ENCODE measurements around the gene ACTL7B.
"Not testable (repeated sequence)": the region's sequence is repeated elsewhere in the genome, so short reads cannot be mapped to it uniquely, and the experiment has no call there.

The ACTL7B gene
- 0 to 0.44 (median 0) reads per million in 4 experiments for total RNA-seq

GRCh38 chr9:108855888-108856287 lies at the start of gene ACTL7B:
TSS of gene ACTL7B (minus strand) at chr9:108855986. CDS start at chr9:108855930, 56 bp downstream.
- DNase-seq, result no peak

DNA sequence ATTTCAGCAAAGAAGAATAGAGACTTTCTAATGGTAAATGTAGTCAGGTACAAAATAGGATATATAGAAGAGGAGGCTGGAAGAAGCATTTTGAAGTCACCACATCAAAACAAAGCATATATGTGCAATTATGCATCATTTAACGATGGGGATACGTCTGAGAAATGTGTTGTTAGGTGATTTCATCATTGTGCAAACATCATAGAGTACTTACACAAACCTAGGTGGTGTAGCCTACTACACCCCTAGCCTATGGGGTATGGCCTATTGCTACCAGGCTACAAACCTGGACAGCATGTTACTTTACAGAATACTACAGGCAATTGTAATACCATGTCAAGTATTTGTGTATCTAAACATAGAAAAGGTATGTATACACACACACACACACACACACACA lies 49.7 kb upstream of the ACTL7B start:
- DNase-seq, result no peak

- no peak for DNase-seq
These were observed 48.4 kb upstream of the ACTL7B start for GRCh38 chr9:108904161-108904560.

DNA sequence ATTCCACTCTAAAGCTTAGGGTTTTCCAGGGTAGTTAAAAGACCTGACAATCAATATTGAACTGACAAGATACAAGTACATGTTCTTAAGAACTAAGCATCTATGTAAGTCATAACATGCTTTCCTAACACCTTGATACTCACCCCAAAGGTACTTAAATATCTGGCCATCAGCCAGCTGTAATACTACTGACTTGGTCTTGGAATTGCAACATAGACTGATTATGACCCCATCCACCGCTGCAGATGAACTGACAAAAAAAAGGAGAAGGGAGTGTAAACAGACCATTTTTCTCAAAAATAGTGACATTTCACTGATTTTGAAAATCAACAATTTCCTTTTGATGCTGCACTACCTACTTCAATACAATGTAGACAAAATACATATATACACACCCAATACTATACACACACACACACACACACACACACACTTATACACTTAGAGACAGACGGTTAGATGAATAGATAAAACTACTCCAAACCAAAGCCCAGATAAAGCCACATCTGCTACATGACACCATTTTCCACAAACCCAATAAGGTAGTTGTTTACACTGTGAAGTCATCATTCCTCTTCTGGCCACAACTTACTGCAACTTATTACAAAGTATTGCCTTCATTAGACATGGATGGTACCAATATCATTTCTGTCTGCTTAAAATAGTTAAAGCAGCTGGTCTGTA lies 47.8 kb upstream of the ACTL7B start:
- no peak for DNase-seq

- no peak for DNase-seq
These were observed 44.4 kb upstream of the ACTL7B start for GRCh38 chr9:108900176-108900575.

GRCh38 chr9:108899023-108899695 lies 43.4 kb upstream of the ACTL7B start:
- DNase-seq, result not testable (repeated sequence)

- no peak for DNase-seq
These were observed 41.7 kb upstream of the ACTL7B start for GRCh38 chr9:108897324-108898096.

DNA sequence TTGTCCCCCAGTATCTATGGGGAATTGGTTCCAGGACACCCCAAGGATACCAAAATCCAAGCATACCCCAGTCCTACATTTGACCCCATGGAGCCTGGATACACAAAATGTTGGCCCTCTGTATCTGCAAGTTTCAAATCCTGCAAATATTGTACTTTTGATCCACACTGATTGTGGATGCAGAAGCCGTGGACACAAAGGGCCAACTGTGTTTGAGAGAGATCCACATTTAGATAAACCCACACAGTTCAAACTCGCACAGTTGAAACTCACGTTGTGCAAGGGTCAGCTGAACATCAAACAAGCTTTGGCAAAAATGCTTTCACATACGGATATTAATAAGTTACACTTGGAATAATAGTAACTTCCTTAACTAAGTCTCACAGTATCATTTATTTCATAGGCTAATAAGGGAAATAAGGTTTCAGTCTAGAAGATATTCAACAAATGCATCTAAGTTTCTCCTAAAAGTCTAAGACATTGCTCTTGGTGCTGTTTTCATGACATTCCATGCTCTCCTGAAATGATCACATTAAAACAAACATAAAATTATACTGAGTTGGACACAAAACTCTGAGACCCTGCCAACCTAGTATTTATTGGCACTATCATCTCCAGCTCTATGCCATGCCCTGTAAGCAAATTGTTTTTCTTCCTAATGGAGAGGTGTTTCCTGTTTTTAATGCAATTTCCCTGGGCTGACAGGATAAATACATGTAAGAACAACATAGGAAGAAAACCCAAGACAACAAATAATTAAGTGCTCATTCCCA lies 38.6 kb upstream of the ACTL7B start:
- DNase-seq, result no peak

- DNase-seq, result no peak
These were observed 33.9 kb upstream of the ACTL7B start for GRCh38 chr9:108889649-108890067.

DNA sequence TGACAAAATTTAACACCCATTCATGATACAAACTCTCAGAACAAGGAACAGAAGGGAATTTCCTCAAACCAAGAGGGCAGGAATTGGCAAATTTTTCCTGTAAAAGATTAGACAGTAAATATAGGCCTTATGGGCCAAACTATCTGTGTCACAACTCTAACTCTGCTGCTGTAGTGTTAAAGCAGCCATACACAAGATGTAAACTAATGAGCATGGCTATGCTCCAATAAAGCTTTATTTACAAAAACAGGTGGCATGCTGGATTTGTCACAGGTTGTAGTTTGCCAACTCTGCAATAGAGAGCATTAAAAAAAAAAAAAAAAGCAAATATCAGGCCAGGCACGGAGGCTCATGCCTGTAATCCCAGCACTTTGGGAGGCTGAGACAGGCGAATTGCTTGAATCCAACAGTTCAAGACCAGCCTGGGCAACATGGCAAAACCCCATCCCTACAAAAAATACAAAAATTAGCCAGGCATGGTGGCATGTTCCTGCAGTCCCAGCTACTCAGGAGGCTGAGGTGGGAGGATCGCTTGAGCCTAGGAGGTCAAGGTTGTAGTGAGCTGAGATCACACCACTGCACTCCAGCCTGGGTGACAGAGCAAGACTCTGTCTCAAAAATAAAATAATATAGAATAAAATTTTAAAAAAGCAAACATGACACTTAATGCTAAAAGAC lies 30.9 kb upstream of the ACTL7B start:
- DNase-seq, result not testable (repeated sequence)

- DNase-seq, result no peak
These were observed 30.0 kb upstream of the ACTL7B start for GRCh38 chr9:108885643-108886348.

GRCh38 chr9:108884701-108885100 lies 28.9 kb upstream of the ACTL7B start:
- no peak for DNase-seq

DNA sequence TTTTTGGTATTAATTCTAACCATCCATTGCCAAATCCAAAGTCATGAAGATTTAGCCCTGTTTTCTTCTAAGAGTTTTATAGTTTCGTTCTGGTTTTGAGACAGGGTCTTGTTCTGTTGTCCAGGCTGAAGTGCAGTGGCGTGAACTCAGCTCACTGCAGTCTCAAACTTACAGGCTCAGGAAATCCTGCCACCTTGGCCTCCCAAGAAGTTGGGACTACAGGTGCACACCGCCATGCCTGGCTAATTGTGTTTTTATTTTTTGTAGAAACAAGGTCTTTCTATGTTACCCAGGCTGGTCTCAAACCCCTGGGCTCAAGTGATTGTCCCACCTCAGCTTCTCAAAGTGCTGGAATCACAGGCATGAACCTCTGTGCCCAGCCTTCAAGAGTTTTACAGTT lies 27.3 kb upstream of the ACTL7B start:
- no peak for DNase-seq

DNA sequence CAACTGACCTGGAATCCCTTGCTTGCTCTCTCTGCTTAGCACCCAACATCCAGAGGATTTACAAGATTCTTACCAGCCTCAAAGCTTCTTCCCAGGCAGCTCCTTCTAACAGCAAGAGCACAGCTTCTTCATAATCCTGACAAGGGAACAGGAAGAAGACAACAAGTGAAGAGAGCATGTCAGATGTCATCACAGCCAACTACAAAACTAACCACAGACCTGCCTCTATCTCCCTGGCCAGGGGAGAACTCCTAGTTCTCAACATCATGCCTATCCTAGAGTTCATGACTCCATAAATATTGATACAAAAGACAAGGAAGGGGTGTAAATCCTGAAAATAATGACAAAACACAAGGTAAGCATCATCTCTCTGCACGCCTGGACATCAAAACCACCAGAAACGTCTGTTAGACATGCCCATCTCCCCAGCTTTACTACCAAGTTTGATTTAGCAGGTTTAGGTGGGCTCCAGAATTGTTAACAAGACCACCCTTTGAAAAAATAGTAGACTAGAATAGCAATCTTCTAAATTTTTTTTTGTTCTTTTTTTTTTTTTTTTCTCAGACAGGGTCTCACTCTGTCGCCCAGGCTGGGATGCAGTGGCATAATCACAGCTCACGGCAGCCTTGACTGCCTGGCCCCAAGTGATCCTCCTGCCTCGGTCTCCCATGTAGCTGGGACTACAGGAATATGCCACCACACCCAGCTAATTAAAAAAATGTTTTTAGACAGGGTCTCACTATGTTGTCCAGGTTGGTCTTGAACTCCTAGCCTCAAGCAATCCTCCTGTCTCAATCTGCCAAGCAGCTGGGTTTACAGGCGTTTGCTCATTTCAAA lies 26.5 kb upstream of the ACTL7B start:
- DNase-seq, result no peak

GRCh38 chr9:108880738-108881316 lies 25.0 kb upstream of the ACTL7B start:
- DNase-seq, result no peak

GRCh38 chr9:108877524-108877923 lies 21.7 kb upstream of the ACTL7B start:
- DNase-seq, result no peak

DNA sequence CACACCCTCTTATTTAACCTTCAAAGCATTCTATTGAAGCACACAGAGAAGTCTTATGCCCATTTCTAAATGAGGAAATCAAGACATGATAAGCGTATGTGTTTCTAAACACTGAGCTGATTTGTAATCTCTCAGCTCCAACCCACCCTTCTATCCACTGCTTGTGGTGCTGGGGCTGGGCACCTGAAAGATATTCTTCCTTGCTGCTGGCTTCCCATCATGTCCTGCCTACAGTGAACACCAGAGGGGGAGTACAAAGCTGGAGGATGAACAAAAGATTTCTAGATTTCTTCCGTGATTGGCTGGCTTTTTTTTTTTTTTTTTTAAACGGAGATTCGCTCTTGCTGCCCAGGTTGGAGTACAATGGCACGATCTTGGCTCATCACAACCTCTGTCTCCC lies 20.6 kb upstream of the ACTL7B start:
- DNase-seq, result no peak

- no peak for DNase-seq
These were observed 18.4 kb upstream of the ACTL7B start for GRCh38 chr9:108874058-108874788.

GRCh38 chr9:108869092-108869725 lies 13.4 kb upstream of the ACTL7B start:
- DNase-seq, result no peak
